CD4-positive, alpha-beta T cell treated with Interleukin-12 subunit alpha and Interleukin-12 subunit beta, for 1 hour (primary cell): ENCODE results near the gene PPP1R16B.

Source experiments
- DNase-seq: peaks from one replicate; pipeline ENCODE4 v3.0.0-alpha.2; 2020

PPP1R16B gene

DNA sequence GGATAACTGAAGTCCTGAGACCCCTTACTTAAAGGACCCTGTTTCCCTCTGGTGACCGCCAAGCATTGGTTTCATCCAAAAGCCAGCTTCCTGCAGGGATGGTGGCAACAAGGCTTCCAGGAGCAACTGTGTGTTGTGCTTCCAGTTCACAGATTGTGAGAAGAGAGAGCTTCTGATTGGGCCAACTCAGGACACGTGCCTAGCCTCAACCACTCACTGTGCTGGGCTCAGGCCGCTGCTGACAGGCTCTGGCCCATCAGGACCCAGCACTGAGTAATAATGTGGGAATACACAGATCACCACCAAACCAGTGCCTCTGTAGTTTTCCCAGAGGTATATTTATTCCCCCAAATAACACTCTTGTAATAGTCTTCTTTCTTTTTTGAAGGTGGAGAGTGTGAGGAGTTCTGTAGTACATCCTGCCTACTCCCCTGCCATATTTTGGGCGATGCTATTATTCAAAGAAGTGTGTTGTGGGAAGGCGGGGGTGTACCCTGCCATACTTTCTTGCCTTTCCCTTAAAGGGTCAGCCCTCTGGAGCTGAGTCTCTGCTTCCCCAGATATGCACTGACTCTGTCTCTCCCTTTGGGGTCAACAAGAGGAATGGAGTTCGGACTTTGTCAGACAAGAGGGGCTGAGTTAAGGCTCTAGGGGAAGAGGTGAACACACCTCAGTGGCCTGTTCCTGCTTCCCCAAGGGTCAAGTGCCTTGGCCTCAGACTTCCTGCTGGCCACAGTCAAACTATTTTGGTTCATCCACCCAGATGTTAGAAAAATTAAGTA is 23.2 kb downstream of the PPP1R16B start:
- DNase-seq = no peak

DNA sequence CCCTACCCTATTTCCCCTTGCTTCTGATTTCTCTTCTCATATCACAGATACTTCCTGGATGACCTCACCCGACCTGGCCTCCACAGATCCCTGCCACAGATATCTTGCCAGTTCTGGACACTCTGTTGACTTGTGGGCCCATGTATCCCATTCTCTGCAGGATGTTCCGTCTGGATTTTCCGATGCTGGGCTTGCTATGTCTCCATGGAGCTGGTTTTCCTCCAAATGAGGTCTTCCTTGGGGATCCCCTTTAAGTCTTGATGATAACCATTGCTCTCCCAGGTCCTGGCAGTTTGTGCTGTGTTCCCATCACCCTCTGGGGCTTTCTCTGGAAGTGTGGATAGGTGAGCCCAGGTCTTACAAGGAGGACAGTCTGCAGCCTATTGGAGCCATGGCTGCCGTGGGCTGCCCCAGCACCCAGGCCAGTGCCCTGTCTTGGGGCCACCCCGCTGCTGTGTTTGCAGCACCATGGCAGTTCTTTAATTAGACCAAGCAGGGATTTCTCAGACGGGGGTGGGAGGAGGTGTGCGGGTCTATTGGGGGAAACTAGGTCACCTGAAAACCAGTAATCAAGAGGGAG is 23.9 kb downstream of the PPP1R16B start:
- no peak for DNase-seq

DNA sequence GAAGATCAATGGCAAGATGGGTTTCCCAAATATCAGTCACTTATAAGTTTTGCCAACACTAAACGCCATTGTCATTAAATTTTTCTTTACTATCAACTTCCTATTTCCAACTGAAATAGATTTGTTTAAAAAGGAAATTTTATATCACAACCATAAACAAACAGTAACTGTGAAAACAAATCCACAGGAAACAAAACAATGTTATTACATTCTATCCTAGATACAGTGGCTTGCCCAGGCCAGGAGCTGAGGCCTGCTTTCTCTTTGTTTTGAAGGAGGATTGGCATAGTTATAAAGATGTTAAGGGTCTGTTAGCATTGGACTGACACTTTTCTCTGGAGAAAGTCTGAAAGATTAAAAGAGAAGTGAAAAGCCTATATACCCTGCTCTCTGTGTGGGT is 24.9 kb downstream of the PPP1R16B start:
- no peak for DNase-seq

DNA sequence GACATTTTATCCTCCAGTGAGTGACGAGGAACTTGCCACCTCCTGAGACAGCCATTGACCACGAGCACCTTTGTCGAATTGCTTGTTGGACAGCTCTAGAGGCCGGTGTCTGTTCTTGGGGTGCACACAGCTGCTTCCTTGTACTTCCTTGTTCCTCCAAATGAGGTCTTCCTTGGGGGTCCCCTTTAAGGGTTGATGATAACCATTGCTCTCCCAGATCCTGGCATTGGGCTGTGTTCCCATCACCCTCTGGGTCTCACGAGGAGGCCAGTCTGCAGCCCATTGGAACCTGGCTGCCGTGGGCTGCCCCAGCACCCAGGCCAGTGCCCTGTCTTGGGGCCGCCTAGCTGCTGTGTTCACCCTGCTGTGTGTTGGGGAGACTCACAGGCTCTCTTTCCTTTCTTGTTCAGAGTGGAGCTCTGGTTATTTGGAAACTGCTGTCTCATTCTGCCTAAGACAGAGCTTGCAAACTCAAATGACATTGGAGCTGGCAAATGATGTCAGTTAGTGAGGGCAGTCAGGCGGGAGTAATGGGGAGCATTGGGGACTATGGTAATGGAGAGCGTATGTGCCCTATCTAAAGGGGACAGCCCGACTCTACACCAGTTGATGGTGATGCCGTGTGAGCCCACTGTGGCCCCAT is 25.7 kb downstream of the PPP1R16B start:
- DNase-seq = no peak

DNA sequence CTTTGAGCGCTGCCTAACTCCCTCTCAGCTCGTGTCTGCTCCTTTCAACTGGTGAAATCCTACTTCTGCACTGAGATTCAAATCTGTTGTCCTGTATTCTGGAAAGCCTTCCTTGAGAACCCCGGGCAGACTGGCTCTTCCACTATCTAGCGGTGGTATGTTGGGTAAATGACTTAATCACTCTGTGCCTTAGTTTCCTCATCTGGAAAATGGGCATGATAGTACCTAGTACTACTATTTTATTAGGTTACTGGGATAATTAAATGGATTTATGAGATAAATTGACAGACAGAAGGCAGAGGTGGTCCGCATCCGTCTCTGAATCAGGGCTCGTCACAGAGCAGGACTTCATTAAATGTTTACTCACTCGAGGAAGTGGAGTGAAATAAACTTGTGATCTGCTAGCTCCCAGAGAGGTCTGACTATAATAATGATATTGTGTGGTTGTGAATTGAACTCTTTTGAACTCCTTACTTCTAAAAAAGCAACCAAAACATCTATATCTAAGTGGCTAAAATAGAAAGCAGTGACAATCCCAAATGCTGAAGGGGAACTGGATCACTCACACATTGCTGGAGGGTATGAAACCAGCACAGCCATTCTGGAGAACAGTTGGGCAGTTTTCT is 26.6 kb downstream of the PPP1R16B start:
- DNase-seq = no peak

DNA sequence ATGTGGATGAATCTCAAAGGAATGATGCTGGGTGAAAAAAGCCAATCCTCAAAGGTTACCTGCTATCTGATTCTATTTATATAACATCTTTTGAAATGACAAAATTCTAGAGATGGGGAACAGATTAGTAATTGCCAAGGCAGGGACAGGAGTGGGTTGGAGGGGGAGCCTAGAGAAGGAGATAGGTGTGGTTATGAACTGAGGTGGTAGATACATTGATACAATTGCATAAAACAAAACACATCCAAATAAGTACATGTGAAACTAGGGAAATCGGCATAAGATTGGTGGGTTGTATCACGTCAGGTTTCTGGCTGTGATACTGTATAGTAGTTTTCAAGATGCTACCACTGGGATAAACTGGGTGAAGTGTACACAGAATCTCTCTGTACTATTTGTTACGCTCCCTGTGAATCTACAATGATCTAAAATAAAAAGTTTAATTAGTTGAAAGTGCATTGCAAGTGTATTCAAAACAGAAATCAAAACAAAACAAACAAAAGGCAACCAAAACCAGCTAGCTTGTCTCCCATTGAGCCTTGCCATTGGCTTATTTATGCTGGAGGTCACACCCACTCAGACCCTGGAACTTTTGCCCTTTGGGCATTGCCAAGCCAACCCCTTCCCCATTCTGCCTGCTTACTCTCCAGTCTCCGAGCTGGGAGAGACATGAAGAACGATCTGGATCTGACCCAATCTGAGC is 27.8 kb downstream of the PPP1R16B start:
- DNase-seq = no peak

DNA sequence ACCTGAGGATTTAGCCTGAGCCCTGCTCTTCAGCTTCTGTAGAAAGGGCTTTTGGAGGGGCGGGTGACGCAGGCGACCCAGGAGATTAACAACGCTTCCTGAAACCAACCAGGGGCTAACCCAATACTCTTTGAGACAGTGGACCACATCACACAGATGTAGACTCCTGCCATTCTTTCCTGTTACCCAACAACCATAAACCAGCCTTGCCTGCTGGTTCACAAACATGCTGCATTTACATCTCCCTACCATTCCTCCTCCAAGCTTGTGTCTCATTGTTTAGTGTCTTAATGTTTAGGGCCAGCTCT is 28.3 kb downstream of the PPP1R16B start:
- DNase-seq = peak; percentile 54

DNA sequence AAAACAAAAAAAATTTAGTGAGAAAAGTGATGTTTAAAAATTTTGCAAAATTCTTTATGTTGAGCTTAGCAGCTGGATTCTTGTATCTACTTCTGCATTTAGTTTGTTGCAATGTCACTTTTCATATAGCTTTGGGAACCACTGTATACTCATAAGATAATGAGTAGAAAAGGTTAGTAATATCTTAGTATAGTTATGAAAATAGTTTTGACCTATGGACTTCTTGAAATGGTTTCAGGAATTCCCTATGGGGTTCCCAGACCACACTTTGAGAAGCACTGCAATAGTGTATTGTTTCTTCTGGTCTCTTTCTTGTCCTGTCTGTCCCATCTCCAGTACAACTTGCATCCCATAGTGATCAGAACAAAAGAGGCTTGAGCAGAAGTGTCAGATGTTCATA is 29.4 kb downstream of the PPP1R16B start:
- DNase-seq = no peak

DNA sequence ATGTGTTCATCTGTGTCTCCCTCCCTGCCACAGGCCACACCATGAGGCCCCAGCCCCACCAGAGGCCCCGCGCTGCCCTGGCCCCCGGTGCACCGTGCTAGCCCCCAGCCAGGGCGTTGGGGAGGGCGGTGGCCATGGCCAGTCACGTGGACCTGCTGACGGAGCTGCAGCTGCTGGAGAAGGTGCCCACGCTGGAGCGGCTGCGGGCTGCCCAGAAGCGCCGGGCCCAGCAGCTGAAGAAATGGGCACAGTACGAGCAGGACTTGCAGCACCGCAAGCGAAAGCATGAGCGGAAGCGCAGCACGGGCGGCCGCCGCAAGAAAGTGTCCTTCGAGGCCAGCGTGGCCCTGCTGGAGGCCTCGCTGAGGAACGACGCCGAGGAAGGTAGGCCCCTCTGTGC is 30.3 kb downstream of the PPP1R16B start:
- DNase-seq = no peak

DNA sequence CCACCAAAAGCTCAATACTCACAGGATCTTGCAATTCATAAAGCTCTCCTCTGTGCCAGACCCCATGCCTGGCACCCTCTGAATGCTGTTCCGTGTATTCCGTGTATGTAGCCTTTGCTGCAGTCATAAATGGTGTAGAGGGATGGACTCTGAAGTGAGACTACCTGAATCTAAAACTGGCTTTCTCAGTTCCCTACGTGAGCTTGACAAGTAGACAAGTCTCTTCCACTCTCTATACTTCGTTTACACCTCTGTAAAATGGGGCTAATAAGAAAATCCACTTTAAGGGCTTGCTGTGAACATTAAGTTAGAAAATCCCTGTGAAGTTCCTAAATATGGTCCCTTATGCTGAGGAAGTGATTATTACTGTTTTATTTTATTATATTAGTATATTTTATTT is 31.5 kb downstream of the PPP1R16B start:
- no peak for DNase-seq

DNA sequence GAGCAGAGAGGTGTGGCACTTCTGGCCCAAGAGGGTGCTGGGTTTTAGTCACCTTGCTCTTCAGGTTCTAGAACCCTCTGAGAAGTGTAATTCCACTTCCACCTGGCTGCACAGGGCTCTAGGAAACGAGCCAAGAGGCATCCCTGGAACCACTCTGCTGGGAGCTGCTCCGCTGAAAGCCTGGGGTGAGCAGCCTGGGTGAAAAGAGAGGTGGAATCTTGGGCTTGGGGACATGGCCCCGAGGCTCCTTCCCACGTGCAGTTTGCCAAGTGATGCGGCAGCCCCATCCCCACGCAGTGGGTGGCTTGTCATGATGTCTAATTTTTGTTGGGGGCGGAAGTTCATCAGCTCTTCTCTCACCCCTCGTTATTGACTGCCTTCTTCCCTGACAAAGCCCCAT is 32.8 kb downstream of the PPP1R16B start:
- no peak for DNase-seq

DNA sequence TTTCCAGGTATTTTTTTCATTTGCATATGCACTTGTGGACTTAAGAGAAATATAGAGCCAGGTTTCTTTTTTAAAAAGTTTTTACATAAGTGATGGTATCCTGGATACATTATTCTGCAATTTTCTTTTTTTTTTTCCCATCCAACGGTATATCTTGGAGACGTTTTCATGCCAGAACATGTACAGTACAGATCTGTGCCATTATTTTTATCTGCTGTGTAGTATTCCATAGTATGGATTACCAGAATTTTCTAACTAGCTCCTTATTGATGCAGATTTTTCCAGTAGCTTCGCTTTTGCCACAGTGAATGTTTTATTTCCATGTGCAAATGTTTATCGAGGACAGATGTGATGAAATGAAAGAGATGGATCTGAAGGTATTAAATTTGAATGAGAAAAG is 34.1 kb downstream of the PPP1R16B start:
- no peak for DNase-seq

DNA sequence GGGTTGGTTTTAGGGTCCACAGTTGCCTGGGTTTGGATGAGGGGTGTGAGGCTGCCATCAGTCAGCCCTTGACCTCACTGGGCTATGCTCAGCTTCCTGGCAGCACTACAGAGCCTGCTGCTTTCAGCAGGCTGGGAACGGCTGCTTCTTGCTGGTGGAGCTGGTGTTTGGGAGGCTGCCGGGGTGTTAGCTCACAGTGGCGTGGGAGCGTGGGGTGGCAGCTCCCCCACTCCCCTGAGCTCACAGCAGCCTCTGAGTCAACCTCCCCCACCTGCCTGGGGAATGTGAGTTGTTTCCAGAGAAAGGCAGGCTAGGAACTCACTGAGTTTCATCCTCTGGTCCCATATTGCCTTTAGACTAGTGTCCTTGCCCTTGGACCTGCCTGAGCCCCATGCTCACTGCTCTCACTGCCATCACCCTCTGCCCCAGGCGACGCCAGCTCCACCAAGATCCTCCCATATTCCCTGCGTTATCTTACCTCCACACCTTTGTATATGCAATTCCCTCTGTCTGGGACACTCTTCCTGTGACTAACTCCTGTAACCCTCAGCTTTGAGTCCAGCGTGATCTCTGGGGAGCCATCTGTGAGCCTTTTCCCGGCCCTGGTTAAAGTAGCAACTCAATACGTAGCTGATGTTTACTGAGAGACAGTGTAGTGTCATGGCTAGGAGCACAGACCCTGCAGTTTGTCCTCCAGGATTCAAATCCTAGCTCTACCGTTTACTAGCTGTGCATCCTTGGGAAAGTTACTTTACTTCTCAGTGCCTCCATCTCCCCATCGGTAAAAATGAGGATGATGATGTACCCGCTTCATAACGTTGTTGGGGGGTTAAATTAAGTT is 34.8 kb downstream of the PPP1R16B start:
- peak; percentile 49 for DNase-seq

DNA sequence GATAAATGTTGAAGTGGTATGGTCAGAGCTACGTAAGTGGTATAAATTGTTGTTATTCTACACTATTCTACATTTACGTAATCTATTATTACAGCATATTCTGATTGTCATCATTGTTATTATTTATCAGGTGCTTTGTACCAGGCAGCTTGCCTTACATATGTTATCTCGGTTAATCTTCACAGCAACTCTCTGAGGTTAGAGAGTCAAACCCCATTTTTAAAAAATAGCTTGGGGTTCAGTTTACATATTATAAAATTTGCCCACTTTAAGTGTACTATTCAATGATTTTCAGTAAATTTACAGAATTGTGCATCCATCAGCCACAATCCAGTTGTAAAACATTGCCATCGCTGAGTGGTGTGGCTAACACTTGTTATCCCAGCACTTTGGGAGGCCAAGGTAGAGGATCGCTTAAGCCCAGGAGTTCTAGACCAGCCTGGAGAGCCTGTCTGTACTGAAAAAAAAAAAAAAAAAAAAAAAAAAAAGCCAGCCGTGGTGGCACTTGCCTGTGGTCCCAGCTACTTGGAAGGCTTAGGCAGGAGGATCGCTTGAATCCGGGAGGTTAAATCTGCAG is 35.5 kb downstream of the PPP1R16B start:
- DNase-seq = peak; percentile 67

DNA sequence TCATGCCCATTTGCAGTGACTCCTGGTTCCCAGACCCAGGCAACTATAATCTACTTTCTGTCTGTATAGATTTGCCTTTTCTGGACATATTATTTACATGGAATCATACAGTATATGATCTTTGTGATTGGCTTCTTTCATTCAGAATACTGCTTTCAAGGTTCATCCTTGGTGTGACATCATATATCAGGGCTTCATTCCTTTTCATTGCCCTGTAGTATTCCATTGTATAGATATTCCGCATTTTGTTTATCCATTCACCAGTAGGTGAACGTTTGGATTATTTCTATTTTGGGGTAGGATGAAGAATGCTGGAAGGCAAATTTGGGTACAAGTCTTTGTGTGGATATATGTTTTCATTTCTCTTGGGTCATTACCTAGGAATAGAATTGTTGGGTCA is 36.1 kb downstream of the PPP1R16B start:
- DNase-seq = no peak

DNA sequence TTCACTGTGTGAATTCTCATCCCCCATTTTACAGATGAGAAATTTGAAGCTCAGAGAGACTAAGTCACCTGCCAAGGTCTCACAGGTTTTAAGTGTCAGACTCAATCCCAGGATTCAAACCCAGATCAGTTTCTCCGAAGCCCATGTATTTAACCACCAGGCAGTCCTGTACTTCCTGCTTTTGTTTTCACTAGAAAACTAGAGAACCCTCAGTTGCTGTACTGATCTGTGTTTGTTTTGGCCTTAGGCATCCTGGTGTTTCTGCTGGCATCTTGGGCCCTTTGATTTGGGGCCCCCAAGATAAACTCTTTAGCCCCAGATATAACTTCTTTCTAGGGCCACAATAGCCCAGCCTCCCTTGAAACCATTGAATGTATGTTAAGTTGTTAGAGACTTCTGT is 36.5 kb downstream of the PPP1R16B start:
- peak; percentile 52 for DNase-seq

DNA sequence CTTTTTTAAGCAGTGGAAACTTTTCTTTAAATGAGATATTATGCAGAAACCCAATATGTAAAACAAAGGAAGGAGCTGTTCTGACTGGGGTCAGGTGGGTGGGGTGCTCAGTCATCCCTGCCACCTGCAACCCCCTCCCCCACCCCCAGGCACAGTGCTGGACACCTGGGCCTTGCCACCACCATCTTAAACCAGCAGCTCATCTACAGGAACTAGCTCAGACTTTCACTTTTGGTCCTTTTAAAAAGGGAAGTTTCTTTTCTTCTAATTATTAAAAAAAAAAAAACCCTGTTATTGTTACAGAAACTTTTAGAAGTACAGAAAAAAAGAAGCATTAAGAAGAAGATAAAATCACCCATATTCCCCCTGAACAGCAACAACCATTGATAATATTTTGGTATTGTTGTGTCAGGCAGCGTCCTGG is 37.1 kb downstream of the PPP1R16B start:
- DNase-seq = peak; percentile 71

DNA sequence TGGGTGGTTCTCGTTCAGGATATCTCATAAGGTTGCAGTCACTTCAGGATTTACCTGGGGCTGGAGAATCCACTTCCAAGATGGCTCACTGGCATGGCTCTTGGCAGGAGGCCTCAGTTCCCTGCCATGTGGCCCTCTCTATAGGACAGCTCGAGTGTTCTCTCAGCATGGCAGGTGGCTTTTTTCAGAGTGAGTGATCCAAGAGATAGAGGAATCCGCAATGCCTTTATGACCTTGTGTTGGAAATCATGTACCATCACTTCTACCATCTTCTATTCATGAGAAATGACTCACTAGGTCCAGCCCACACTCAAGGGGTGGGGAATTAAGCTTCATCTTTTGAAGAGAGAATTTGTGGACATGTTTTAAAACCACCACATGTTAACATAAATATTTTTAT is 37.8 kb downstream of the PPP1R16B start:
- DNase-seq = peak; percentile 27

DNA sequence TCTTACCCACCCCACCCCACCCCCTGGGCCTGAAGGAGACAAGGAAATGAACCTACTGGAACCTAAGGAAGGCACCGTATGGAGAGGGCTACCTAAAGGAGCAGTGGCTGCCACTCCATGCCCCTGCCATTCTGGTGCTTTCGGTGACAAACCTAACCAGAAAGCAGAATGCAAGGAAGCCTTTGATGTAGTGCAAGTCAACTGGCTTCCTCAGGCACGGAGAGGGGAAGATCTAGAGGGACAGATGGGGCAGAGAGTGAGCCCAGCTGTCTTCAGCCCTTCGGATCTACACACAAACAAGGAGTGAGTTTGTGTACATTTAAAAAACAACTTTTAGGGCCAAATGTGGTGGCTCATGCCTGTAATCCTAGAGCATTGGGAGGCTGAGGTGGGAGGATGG is 39.5 kb downstream of the PPP1R16B start:
- peak; percentile 38 for DNase-seq

DNA sequence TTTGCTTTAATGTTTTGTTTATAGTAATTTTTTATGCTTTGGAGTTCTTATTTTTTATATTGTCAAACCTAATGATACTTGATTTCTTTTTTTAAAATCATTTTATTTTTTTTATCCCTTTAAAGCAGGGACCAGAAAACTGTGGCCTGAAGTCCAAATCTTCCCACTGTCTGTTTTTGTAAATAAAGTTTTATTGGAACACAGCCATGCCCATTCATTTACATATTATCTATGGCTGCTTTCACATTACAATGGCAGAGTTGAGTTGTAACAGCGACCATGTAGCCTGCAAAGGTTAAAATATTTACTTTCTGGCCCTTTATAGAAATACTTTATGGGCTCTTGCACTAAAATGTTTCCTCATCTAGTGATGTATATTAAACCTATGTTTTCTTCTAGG is 42.3 kb downstream of the PPP1R16B start:
- no peak for DNase-seq

DNA sequence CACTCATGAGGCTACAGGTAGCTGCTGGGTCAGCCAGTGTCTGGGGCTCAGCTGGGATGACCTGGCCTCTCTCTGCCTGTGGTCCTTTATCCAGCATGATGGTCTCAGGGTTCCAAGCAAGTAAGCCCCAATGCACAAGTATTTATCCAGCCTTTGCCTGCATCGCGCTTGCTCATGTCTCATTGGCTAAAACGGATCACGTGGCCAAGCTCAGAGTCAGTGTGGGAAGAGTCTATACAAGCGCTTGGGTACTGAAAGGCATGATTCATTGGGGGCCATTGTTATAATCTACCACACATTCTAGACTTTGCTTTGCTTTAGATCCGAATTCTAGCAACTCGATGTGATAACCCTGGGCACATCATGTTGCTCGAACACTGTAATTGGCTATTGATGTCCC is 48.3 kb downstream of the PPP1R16B start:
- no peak for DNase-seq

DNA sequence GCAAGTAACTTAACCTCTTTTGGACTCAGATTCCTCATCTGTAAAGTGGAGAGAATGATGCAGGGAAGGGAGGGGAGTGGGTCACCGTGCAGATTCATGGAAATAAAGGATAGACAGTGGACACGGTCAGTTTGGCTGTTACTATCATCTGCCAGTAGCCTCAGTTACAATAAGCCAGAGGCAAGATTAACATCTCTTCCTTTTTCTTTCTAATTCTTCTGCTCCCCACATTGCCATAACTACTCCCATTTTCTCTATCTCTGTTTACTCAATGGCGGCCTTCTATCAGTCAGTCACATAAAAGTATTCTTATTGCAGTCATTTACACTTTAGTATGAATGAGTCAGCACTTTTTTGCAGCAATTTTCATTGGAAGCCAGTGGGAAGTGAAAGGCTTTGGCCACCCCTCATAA is 49.2 kb downstream of the PPP1R16B start:
- no peak for DNase-seq
